ENCODE results near the gene CCDC186. TPM values are rescaled to one million over a fixed set of nuclear protein-coding genes. Genes with fewer than 3 reads are reported as not detected.

The CCDC186 gene
- total RNA-seq, 6 donors from 2014 or later, result 21.4 to 90.0 (median 30.9) TPM

DNA sequence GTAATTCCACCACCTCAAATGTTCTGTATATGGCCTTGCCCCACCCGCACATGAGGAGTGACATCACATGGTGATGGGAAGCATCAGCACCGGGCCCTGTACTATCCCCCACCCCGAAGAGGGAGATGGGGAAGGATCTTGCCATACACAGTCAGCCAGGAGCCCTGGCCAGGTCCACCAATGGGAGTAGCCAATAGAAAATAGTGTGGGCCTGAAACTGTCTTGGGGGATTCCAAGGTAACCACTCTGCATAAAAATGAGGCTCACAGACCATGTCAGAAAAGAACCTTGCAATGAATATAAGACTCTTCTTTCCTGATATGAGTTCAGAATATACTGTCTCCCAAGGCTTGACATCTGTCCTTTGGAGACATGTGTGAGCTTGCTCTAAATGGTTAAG is 79.2 kb downstream of the CCDC186 start:
- H3K27me3 ChIP-seq, result no peaks in the 10 kb centered on the region
- H3K27ac ChIP-seq, result no peak overlapping the region
- no peaks in the 10 kb centered on the region for H3K9me3 ChIP-seq
- 88 to 94% methylated on average over 3 of the region's 3 CpGs for WGBS, 2 donors
- H3K4me1 ChIP-seq, result peaks cover 0 to 8% (median under 1%) of the 10 kb centered on the region in 4 donors
- ATAC-seq (ENCODE audit: low FRiP score in 2 of 2) (peak in 1 of 2 donors; percentile 54), DNase-seq (no peak)
- no peak overlapping the region for H3K4me3 ChIP-seq
- no peaks in the 10 kb centered on the region for H3K36me3 ChIP-seq
- TF ChIP-seq POLR2A (IDR thresholded peaks at IDR 0.05) (no peak), CTCF (IDR thresholded peaks at IDR 0.05) (no peak), POLR2AphosphoS5 (IDR thresholded peaks at IDR 0.05) (no peak), EP300 (IDR thresholded peaks at IDR 0.05) (no peak)

GRCh38 chr10:114087655-114088054 is 86.3 kb downstream of the CCDC186 start:
- 75 to 89% methylated on average over 4 of the region's 4 CpGs for WGBS, 2 donors
- no peaks in the 10 kb centered on the region for H3K4me1 ChIP-seq
- no peaks in the 10 kb centered on the region for H3K9me3 ChIP-seq
- no peaks in the 10 kb centered on the region for H3K27me3 ChIP-seq
- H3K36me3 ChIP-seq, result no peaks in the 10 kb centered on the region
- H3K4me3 ChIP-seq, result no peak overlapping the region
- DNase-seq (no peak), ATAC-seq (ENCODE audit: low FRiP score in 2 of 2) (no peak)
- TF ChIP-seq EP300 (IDR thresholded peaks at IDR 0.05) (no peak), CTCF (IDR thresholded peaks at IDR 0.05) (no peak), POLR2AphosphoS5 (IDR thresholded peaks at IDR 0.05) (no peak), POLR2A (IDR thresholded peaks at IDR 0.05) (no peak)
- no peak overlapping the region for H3K27ac ChIP-seq

GRCh38 chr10:114087255-114087654 is 86.7 kb downstream of the CCDC186 start:
- TF ChIP-seq POLR2A (IDR thresholded peaks at IDR 0.05) (no peak), CTCF (IDR thresholded peaks at IDR 0.05) (no peak), EP300 (IDR thresholded peaks at IDR 0.05) (no peak), POLR2AphosphoS5 (IDR thresholded peaks at IDR 0.05) (no peak)
- H3K27me3 ChIP-seq, result no peaks in the 10 kb centered on the region
- no peaks in the 10 kb centered on the region for H3K9me3 ChIP-seq
- H3K36me3 ChIP-seq, result no peaks in the 10 kb centered on the region
- no peak for DNase-seq
- 79 to 87% methylated on average over 5 of the region's 5 CpGs for whole genome bisulfite sequencing, 2 donors
- no peak overlapping the region for H3K4me3 ChIP-seq
- H3K4me1 ChIP-seq, result no peaks in the 10 kb centered on the region
- no peak overlapping the region for H3K27ac ChIP-seq
- ATAC-seq (ENCODE audit: low FRiP score in 2 of 2), result no peak

GRCh38 chr10:114084215-114084614 is 89.8 kb downstream of the CCDC186 start:
- no peak overlapping the region for H3K27ac ChIP-seq
- no peaks in the 10 kb centered on the region for H3K9me3 ChIP-seq
- no peaks in the 10 kb centered on the region for H3K36me3 ChIP-seq
- ATAC-seq (ENCODE audit: low FRiP score in 2 of 2) (no peak), DNase-seq (no peak)
- 95 to 96% methylated on average over 4 of the region's 4 CpGs for WGBS, 2 donors
- TF ChIP-seq CTCF (IDR thresholded peaks at IDR 0.05) (no peak), EP300 (IDR thresholded peaks at IDR 0.05) (no peak), POLR2AphosphoS5 (IDR thresholded peaks at IDR 0.05) (no peak), POLR2A (IDR thresholded peaks at IDR 0.05) (no peak)
- H3K4me1 ChIP-seq, result no peaks in the 10 kb centered on the region
- H3K27me3 ChIP-seq, result no peaks in the 10 kb centered on the region
- H3K4me3 ChIP-seq, result no peak overlapping the region

DNA sequence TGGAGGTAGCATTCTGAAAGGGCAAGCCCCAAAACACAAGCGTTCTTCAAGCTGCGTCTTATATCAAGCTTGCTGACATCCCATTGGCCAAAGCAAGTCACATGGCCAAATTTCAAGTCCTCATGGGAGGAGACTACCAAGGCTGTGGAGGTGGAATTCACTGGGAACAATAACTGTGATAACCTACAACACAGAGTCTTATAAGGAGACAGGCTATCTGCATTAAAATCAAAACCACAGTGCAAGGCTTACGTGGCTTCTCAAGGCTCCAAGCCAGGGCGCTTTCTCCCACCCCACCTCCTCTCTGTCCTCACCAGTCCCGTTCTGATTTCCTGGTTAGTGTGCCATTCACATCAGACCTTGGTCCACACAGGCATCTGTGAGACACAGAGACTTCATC is 91.0 kb downstream of the CCDC186 start:
- no peak for DNase-seq
- ATAC-seq (ENCODE audit: low FRiP score in 2 of 2), result no peak

More for the DNA sequence above, 91.0 kb downstream of the CCDC186 start:
- H3K4me1 ChIP-seq, result no peaks in the 10 kb centered on the region
- WGBS, 2 donors, result 83 to 86% methylated on average over 5 of the region's 5 CpGs
- no peaks in the 10 kb centered on the region for H3K27me3 ChIP-seq
- no peak overlapping the region for H3K4me3 ChIP-seq
- H3K36me3 ChIP-seq, result no peaks in the 10 kb centered on the region
- TF ChIP-seq EP300 (IDR thresholded peaks at IDR 0.05) (no peak), POLR2A (IDR thresholded peaks at IDR 0.05) (no peak), POLR2AphosphoS5 (IDR thresholded peaks at IDR 0.05) (no peak), CTCF (IDR thresholded peaks at IDR 0.05) (no peak)
- no peak overlapping the region for H3K27ac ChIP-seq
- H3K9me3 ChIP-seq, result no peaks in the 10 kb centered on the region

Data from upper lobe of left lung (tissue), 6 donors.